PFSK-1 (cell line): ENCODE data around the gene NKTR.

ENCODE experiments used
- FOXP2 ChIP-seq: optimal IDR thresholded peaks from 2 replicates; pipeline ENCODE3; 2011; ENCODE audit warnings: borderline replicate concordance, control low read depth, inconsistent platforms; ENCODE audit not compliant: insufficient read depth; ENCODE audit errors: extremely low read length, extremely low read depth
- POLR2AphosphoS5 ChIP-seq: IDR thresholded peaks from 2 replicates; pipeline ENCODE4 v1.6.1; 2012; ENCODE audit warnings: low read depth, mild to moderate bottlenecking, control low read depth, low read length, moderate library complexity
- SIN3A ChIP-seq: IDR thresholded peaks from 2 replicates; pipeline ENCODE4 v1.6.1; 2012; ENCODE audit warnings: mild to moderate bottlenecking, low read length, moderate library complexity, borderline replicate concordance; ENCODE audit not compliant: insufficient read depth
- TAF1 ChIP-seq: IDR thresholded peaks from 2 replicates; pipeline ENCODE4 v1.6.1; 2012; ENCODE audit warnings: low read length, control low read depth, borderline replicate concordance; ENCODE audit not compliant: insufficient read depth
- TF ChIP-seq, protein P1 (sequence below), 2 experiments: IDR thresholded peaks; 2 replicates each; pipeline versions ENCODE4 v1.6.1 to v1.8.0; 2011 to 2012; ENCODE audit warnings: low read depth in 2 of 2, low read length in 2 of 2, control low read depth in 1 of 2, inconsistent platforms in 1 of 2, mild to moderate bottlenecking in 1 of 2, moderate library complexity in 1 of 2; ENCODE audit not compliant: insufficient read depth in 1 of 2

Gene NKTR

GRCh38 chr3:42639192-42639591 is 38.7 kb downstream of the NKTR start:
- TF ChIP-seq POLR2AphosphoS5 (no peak), FOXP2 (no peak), SIN3A (no peak), TAF1 (no peak)
- TF ChIP-seq, protein P1, sequence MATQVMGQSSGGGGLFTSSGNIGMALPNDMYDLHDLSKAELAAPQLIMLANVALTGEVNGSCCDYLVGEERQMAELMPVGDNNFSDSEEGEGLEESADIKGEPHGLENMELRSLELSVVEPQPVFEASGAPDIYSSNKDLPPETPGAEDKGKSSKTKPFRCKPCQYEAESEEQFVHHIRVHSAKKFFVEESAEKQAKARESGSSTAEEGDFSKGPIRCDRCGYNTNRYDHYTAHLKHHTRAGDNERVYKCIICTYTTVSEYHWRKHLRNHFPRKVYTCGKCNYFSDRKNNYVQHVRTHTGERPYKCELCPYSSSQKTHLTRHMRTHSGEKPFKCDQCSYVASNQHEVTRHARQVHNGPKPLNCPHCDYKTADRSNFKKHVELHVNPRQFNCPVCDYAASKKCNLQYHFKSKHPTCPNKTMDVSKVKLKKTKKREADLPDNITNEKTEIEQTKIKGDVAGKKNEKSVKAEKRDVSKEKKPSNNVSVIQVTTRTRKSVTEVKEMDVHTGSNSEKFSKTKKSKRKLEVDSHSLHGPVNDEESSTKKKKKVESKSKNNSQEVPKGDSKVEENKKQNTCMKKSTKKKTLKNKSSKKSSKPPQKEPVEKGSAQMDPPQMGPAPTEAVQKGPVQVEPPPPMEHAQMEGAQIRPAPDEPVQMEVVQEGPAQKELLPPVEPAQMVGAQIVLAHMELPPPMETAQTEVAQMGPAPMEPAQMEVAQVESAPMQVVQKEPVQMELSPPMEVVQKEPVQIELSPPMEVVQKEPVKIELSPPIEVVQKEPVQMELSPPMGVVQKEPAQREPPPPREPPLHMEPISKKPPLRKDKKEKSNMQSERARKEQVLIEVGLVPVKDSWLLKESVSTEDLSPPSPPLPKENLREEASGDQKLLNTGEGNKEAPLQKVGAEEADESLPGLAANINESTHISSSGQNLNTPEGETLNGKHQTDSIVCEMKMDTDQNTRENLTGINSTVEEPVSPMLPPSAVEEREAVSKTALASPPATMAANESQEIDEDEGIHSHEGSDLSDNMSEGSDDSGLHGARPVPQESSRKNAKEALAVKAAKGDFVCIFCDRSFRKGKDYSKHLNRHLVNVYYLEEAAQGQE (IDR thresholded peaks at IDR 0.05; ENCODE audit: insufficient read depth in 1 of 2, low read depth in 2 of 2, low read length in 2 of 2) = no peak

GRCh38 chr3:42640129-42640528 is 39.6 kb downstream of the NKTR start:
- no peak for TF ChIP-seq SIN3A
- no peak for TF ChIP-seq POLR2AphosphoS5
- TF ChIP-seq, protein P1 (IDR thresholded peaks at IDR 0.05; ENCODE audit: insufficient read depth in 1 of 2, low read depth in 2 of 2, low read length in 2 of 2) = no peak
- TF ChIP-seq TAF1 = no peak
- TF ChIP-seq FOXP2 = no peak

- TF ChIP-seq, protein P1 (IDR thresholded peaks at IDR 0.05; ENCODE audit: insufficient read depth in 1 of 2, low read depth in 2 of 2, low read length in 2 of 2) = no peak
- TF ChIP-seq POLR2AphosphoS5 (no peak), SIN3A (no peak), FOXP2 (no peak), TAF1 (no peak)
Measured at GRCh38 chr3:42640771-42641370, 40.4 kb downstream of the NKTR start.

GRCh38 chr3:42647821-42648459 is 47.5 kb downstream of the NKTR start:
- no peak for TF ChIP-seq TAF1
- TF ChIP-seq FOXP2 = no peak
- TF ChIP-seq, protein P1 (IDR thresholded peaks at IDR 0.05; ENCODE audit: insufficient read depth in 1 of 2, low read depth in 2 of 2, low read length in 2 of 2) = no peak
- TF ChIP-seq POLR2AphosphoS5 = no peak
- TF ChIP-seq SIN3A = no peak
